AG04450 (cell line): ENCODE measurements around the gene MRAP2. TPM values are rescaled to one million over a fixed set of nuclear protein-coding genes. Genes with fewer than 3 reads are reported as not detected.
"Not testable (repeated sequence)": the region's sequence is repeated elsewhere in the genome, so short reads cannot be mapped to it uniquely, and the experiment has no call there.

Experiments
- CTCF ChIA-PET: fragments of 300-600, 350-600 bp; formaldehyde crosslinking; extraction: SDS; loops from one replicate; lab custom pipeline; 2022; ENCODE audit warnings: antibody characterized with exemption, inconsistent platforms; lab: Charles Lee
- POLR2A ChIA-PET: fragments of 350-600 bp; formaldehyde crosslinking; extraction: SDS; loops from one replicate; lab custom pipeline; 2021; ENCODE audit warnings: antibody characterized with exemption, inconsistent platforms; lab: Yijun Ruan, JAX
- DNase-seq: peaks from one replicate; pipeline ENCODE4 v3.0.0-alpha.2; 2011; ENCODE audit warnings: low read depth, low spot score
- H3K27ac ChIP-seq: one replicate; pipeline ENCODE4 v1.5.1; 2012; ENCODE audit warnings: low read depth, low read length, control low read depth
- H3K27me3 ChIP-seq: one replicate; pipeline ENCODE4 v1.6.0; 2012; ENCODE audit warnings: low read length; ENCODE audit not compliant: control insufficient read depth, insufficient read depth
- H3K4me3 ChIP-seq: 2 replicates; pipeline ENCODE4 v1.5.1; 2011; ENCODE audit warnings: mild to moderate bottlenecking, low read depth, low read length, control low read depth
- H3K9me3 ChIP-seq: 2 replicates; pipeline ENCODE4 v1.5.1; 2012; ENCODE audit warnings: low read length; ENCODE audit not compliant: control insufficient read depth, insufficient read depth
- polyA plus RNA-seq: library from polyadenylated mRNA; depleted of rRNA; stranded (reverse); fragments of >200 nt; gene quantifications from 2 replicates; pipeline ENCODE4 v1.2.3, GENCODE V29; 2011
- TF ChIP-seq, protein P1 (sequence below): IDR thresholded peaks from 2 replicates; pipeline ENCODE4 v1.5.1; 2011; ENCODE audit warnings: low read depth, low read length, control low read depth, inconsistent platforms

Gene MRAP2
- polyA plus RNA-seq, 1 experiment: not detected

DNA sequence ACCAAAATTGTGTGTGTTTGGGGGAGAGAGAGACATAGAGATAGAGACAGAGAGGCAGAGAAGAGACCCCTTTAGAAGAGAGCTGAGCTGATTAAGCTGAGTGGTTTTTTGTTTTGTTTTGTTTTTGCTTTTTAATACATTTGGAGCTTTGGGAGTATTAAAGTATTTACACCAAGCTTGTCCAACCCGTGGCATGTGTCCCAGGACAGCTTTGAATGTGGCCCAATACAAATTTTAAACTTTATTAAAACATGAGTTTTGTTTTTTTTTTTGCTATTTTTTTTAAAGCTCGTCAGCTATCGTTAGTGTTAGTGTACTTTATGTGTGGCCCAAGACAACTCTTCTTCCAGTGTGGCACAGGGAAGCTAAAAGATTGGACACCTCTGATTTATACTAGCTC is 56.0 kb downstream of the MRAP2 start:
- no peak overlapping the region for H3K27ac ChIP-seq
- POLR2A ChIA-PET: no interaction called here
- H3K9me3 ChIP-seq: no peaks in the 10 kb centered on the region
- DNase-seq: no peak
- TF ChIP-seq, protein P1, sequence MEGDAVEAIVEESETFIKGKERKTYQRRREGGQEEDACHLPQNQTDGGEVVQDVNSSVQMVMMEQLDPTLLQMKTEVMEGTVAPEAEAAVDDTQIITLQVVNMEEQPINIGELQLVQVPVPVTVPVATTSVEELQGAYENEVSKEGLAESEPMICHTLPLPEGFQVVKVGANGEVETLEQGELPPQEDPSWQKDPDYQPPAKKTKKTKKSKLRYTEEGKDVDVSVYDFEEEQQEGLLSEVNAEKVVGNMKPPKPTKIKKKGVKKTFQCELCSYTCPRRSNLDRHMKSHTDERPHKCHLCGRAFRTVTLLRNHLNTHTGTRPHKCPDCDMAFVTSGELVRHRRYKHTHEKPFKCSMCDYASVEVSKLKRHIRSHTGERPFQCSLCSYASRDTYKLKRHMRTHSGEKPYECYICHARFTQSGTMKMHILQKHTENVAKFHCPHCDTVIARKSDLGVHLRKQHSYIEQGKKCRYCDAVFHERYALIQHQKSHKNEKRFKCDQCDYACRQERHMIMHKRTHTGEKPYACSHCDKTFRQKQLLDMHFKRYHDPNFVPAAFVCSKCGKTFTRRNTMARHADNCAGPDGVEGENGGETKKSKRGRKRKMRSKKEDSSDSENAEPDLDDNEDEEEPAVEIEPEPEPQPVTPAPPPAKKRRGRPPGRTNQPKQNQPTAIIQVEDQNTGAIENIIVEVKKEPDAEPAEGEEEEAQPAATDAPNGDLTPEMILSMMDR: no peak
- H3K27me3 ChIP-seq: no peaks in the 10 kb centered on the region
- H3K4me3 ChIP-seq: no peak overlapping the region
- CTCF ChIA-PET: no interaction called here

DNA sequence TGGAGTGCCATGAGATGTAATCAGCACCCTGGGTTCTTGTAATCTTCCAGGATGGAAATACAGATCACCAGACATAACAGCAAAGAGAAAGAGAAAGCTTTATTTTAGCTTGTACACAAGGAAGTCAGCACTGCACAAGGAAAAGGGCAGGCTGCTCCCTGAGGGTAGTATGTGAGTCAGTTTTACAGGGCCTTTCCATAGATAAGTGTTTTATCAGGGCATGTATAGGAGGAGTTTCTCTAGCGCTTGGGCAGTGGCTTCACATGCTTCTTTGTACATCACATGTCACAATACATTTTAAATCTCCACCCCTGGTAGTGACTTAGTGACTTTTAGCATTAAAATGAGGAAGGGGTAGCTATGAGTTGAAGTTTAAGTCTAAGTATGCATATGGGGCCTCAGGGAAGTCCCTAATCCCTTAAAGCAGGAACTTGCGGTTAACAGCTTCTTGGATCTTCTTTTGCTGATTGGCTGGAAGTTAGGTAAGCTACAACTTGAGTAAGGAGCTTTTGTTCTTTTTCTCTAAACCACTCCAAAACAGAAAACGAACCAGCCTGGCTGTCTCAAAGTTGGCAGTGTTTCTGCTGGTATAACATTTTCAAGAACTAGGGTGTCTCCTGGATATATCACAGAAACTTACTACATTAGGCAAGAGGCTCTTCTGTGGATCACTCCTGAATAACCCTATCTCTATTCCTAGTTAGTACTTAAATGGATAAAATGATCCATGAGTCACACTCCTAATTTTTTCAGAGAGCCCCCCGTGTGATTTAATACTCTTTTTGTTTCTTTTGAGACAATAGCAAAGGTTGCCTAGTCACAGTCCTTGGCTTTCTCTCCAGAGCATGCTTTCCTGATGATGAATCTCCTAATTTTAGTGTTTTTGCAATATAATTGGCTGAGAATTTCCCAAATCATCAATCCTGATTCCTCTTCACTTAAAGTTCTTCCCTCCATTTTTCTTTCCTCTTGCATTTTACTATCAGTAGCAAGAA is 60.2 kb downstream of the MRAP2 start:
- TF ChIP-seq, protein P1: no peak
- Histone ChIP-seq H3K4me3 (no peak overlapping the region), H3K9me3 (no peaks in the 10 kb centered on the region), H3K27ac (no peak overlapping the region), H3K27me3 (no peaks in the 10 kb centered on the region)
- no peak for DNase-seq
- CTCF ChIA-PET: no interaction called here
- POLR2A ChIA-PET: no interaction called here

DNA sequence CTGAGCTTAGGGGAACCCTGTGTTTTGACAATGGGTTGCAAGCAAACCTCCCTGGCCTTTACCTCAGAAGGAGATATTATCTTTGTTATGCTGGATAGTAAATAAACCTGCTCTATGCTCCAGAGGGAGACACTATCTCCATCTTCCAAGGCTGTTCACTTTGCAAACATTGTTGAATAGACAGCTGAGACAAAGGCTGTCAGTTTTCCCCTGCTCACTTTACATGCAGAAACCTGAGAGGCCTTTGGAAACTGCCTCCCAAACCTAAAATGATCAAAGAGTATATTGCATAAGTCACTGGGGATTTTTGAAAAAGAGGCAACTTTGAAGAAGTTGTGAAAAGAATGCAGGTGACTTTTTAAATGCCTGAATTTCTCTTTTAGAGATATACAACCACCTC is 61.6 kb downstream of the MRAP2 start:
- H3K27ac ChIP-seq: no peak overlapping the region
- H3K4me3 ChIP-seq: no peak overlapping the region
- H3K9me3 ChIP-seq: no peaks in the 10 kb centered on the region
- TF ChIP-seq, protein P1: no peak
- DNase-seq: no peak
- H3K27me3 ChIP-seq: no peaks in the 10 kb centered on the region
- CTCF ChIA-PET: no interaction called here
- POLR2A ChIA-PET: no interaction called here

DNA sequence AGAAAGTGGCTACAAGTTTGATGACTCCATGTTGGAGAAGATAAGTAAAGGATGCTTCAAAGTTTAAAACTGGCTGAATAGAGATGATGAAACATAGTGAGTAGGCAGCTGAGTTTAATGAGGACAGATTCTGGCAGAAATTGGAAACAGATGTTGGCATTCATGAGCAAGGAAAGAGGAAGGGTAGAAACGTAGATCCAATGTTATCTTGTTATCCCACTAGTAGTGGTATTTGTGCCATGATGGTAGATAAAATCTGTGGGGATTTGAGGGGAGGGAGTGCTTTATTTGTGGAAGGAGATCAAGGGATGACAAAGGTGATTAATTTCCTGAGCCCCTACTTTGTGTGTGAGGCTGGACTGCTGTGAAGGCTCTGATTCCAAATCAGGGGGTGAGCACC is 69.5 kb downstream of the MRAP2 start:
- Histone ChIP-seq H3K27me3 (no peaks in the 10 kb centered on the region), H3K9me3 (no peaks in the 10 kb centered on the region), H3K27ac (no peak overlapping the region), H3K4me3 (no peak overlapping the region)
- TF ChIP-seq, protein P1: no peak
- ChIA-PET CTCF (no interaction called here), POLR2A (no interaction called here)
- DNase-seq: no peak

DNA sequence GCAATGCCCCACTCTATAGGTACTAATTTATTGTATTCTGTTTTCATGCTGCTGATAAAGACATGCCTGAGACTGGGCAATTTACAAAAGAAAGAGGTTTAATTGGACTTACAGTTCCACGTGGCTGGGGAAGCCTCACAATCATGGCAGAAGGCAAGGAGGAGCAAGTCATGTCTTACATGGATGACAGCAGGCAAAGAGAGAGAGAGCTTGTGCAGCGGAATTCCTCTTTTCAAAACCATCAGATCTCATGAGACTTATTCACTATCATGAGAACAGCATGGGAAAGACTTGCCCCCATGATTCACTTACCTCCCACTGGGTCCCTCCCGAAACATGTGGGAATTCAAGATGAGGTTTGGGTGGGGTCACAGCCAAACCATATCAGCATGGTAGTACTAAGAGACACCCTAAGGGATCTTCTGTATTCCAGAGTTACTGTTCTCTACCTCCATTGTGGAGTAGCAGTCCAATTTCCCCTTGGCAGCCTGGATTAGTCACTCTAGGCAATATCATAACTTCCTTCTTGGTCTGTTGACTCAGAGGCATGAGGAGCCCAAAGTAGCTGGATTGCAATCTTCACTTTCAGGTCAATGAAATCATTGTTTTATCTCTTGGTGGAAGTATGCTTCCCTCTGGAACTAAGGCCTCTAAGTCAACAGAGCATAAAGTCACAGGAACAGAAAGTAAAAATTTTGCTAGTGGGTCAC is 71.8 kb downstream of the MRAP2 start:
- H3K4me3 ChIP-seq, CTCF ChIA-PET, H3K9me3 ChIP-seq, H3K27ac ChIP-seq, POLR2A ChIA-PET, DNase-seq, H3K27me3 ChIP-seq: not testable (repeated sequence)
